Stimulated activated CD4-positive, alpha-beta T cell treated with anti-CD3 and anti-CD28 coated beads, Interleukin-2, amount 100 ng/mL, for 48 hours (primary cell): Measurements from ENCODE around the gene INHA.

Source experiments
- DNase-seq, 2 donors: peaks; one replicate each; pipeline ENCODE4 v3.0.0-alpha.2; 2020

Gene INHA

DNA sequence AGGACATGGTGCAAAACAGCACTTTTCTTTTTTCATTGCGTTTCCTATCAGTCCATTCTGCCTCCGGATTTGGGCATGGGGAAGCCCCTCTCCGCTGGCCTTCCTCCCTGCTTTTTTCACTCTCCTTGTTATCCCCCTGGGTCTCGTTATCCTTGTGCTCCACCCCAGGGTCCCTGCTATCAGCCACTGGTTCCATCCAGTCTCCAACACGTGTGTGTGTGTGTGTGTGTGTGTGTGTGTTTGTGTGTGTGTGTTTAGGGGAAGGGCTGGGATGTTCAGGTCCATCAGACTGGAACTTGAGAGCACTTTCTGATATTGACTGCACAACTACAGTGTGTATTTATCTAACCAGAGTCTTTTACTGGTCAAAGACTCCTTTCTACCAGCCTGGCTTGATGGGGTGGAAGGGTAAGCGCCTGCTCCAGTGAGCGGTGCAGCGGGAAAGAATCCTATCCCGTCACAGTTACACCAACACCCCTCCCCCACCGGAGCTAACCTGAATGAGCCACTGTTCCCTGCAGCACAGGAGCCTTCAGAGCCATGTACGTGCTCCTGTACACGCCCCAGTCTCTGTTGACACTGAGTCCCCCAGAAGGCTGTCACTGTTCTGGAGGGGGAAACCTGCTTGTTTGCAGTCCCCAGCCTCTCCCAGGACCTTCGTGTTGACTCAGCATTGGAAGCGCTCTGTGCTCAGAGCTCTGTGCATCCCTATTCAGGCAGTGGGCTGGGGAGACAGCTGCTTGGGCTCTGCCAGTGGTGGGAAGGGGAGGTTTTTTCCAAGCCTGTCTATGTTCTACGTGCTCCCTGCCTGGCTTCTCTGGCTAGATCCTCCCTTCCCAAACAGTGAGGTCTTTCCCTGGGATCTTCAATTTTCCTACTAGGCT is 4.6 kb downstream of the INHA start:
- no peak for DNase-seq

GRCh38 chr2:219578811-219579613 is 6.9 kb downstream of the INHA start:
- DNase-seq, result no peak

DNA sequence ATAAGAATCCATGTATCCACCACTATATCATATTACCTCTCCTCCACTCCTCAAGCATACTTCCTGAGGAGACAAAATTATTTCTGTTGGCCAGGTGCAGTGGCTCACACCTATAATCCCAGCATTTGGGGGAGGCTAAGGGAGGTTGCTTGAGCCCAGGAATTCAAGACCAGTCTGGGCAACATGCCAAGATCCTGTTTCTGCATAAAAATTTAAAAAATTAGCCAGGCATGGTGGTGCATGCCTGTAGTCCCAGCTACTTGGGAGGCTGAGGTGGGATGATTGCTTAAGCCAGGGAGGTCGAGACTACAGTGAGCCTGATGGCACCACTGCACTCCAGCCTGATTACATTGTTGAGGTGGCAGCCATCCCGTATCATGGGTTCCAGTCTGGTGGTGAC is 9.2 kb downstream of the INHA start:
- DNase-seq, result no peak

- DNase-seq, result no peak
These were observed 19.0 kb downstream of the INHA start for GRCh38 chr2:219591091-219591490.

- DNase-seq, result no peak
These were observed 20.6 kb downstream of the INHA start for GRCh38 chr2:219592736-219593135.

DNA sequence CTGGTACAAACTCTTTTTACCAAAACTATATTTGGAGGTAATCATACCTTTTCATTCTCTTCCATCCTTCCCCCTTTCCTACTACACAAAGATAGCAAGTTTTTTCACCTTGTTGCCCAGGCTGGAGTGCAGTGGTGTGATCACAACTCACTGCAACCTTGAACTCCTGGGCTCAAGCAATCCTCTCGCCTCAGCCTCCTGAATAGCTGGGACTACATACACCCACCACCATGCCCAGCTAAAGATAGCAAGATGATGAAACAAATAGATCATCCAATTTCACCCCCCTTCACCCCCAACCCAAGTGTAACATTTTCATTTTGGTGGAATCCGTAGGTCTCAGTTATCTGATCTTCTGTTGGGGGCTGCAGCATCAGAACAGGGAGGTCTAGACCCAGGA is 21.0 kb downstream of the INHA start:
- DNase-seq, result no peak

DNA sequence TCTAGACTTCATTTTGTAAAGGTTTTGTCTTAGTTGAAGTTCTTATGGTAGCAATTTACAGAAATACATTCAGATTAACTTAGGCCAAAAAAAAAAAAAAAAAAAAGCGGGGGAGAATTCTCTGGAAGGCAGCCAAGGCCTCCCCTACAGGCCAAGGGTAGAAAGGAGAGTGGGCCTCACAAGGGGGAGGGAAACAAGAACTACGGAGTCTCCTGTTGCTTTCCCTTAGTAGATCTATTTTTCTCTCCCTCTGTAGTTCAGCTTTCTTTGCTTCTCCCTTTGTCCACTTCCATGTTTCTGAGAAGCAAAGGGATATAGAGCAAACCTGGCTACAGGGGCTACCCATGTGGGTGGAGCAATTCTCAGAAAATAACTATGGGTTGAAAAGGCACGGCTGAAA is 23.1 kb downstream of the INHA start:
- no peak for DNase-seq

GRCh38 chr2:219596954-219597551 is 24.9 kb downstream of the INHA start:
- DNase-seq, result no peak

- peak; percentile 81 to 88 for DNase-seq
These were observed 25.6 kb downstream of the INHA start, which contains the start of gene STK11IP for GRCh38 chr2:219597552-219598307. Gene STK11IP (plus strand): TSS chr2:219597857. CDS start chr2:219598120, 263 bp downstream.

DNA sequence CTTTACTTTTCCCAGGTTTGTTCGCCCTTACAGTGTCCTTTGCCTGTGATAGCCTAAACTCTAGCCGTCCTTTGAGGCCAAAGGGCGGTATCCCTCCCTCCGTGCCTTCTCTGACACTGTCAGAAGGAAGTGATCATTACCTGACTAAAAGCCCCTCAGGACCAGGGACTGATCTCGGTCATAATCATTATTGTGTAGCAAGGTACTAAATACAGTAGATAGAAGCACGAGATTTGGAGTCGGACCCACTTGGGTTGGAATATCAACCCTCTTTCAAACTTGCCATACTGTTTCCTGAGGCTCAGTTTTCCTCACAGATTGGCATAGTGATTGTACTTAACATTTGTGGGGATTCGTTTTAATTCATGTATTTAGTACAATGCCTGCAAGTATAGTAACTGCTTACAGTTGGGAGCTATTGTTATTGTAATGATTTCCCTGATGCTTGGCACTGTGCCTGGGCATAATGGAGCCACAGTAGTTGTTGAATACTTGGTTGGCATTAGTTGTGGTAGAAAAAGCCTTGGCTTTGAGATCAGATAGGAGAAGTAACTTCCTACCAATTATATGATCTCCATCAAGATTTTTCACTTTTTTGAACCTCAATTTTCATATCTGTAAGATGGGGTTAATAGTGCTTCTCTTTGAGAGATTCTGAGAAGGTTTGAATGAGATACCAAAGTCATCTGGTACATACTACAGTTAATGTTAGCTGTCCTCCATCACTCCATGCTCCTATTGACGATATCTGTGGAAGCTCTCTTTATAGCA is 26.4 kb downstream of the INHA start:
- no peak for DNase-seq

GRCh38 chr2:219603771-219604170 is 31.7 kb downstream of the INHA start:
- no peak for DNase-seq

DNA sequence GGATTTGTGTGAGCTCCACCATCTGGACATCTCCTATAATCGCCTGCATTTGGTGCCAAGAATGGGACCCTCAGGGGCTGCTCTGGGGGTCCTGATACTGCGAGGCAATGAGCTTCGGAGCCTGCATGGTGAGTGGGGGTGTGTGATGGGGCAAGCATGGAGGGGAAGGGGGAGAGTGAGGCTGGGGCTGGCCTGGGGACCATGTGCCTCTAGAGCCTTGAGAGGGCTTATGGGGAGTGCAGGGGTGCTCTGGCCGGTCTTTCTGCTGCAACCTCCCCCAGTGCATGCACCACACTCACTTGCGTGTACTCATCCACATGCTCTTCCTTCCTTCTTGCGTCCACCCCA is 33.5 kb downstream of the INHA start:
- no peak for DNase-seq

DNA sequence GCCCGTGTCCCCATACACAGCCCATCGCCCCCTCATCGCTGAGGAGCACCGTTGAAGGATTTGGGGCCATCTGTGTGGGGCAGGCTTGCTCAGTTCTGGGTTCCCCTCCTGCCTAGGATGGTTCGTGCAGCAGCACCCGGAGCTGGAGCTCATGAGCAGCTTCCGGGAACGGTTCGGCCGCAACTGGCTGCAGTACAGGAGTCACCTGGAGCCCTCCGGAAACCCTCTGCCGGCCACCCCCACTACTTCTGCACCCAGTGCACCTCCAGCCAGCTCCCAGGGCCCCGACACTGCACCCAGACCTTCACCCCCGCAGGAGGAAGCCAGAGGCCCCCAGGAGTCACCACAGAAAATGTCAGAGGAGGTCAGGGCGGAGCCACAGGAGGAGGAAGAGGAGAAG is 35.8 kb downstream of the INHA start:
- no peak for DNase-seq

DNA sequence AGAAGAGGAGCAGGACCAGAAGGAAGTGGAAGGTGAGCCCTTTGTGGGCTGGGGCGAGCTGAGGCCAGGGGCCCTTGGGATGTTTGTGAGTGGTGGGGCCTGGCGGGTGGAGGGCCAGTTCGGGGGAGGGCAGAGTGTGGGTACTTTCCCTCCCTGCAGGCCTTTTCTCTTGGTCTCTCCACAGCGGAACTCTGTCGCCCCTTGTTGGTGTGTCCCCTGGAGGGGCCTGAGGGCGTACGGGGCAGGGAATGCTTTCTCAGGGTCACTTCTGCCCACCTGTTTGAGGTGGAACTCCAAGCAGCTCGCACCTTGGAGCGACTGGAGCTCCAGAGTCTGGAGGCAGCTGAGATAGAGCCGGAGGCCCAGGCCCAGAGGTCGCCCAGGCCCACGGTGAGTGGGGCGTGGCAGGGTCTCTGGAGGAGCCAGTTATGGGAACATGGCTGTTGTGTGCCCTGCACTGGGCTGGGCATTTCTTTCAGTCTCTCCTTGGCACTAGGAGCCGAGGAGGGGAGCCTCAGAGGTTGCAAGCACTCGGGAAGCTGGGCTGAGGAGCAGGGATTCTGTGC is 36.4 kb downstream of the INHA start:
- DNase-seq, result no peak

DNA sequence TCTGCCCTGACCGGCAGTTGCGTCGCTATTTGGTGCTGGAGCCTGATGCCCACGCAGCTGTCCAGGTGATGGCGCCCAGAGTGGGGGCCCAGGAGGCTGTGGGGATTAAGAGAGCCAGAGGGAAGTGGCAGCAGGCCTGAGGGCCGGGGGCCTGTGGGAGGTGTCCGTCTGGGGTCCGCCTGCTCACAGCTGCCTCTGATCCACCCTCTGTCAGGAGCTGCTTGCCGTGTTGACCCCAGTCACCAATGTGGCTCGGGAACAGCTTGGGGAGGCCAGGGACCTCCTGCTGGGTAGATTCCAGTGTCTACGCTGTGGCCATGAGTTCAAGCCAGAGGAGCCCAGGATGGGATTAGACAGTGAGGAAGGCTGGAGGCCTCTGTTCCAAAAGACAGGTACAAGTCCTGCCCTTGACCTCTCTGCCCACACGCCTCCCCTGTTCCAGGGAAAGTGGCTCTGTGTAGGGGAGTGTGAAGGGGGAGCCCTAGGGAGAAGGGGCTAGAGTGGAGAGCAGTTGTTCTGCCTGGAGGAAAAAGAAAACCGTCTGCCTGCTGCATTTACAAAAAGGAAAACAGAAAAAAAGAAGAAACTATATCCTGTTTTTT is 37.1 kb downstream of the INHA start:
- DNase-seq, result no peak

DNA sequence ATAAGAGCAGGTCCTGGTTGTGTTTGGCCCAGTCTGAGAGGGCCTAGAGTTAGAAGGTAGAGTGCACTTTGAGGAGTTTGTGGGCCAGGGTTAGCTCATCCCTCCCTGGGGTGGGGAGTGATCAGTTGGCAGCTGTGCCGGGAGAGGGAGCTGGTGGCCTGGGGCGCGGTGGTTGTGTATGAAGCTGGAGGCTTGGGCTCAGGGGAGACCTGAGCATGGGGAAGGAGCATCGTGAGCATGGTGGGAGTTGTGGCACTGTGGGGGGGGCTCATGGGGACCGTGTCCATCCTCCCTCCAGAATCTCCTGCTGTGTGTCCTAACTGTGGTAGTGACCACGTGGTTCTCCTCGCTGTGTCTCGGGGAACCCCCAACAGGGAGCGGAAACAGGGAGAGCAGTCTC is 39.2 kb downstream of the INHA start:
- DNase-seq, result no peak

GRCh38 chr2:219611866-219612576 is 39.9 kb downstream of the INHA start:
- no peak for DNase-seq

- DNase-seq, result no peak
These were observed 40.6 kb downstream of the INHA start for GRCh38 chr2:219612577-219613286.

DNA sequence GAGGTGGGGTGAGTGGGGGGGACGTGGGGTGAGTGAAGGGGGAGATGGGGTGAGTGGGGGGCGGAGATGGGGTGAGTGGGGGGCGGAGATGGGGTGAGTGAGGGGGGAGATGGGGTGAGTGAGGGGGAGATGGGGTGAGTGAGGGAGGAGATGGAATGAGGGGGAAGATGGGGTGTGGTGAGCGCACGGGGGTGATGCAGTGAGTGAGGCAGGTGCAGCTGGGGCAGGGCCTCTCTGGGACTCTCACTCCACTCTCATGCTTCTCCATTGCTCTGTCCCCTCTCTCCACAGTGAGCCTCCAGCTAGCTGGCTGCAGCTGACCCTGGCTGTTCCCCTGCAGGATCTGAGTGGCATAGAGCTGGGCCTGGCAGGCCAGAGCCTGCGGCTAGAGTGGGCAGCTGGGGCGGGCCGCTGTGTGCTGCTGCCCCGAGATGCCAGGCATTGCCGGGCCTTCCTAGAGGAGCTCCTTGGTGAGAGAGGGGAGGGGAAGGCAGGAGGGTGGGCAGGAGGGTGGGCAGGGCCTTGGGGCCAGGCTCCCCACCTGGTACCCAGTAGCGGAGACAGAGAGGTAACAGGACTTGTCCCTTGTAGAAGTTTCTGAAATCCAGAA is 41.5 kb downstream of the INHA start:
- DNase-seq, result no peak
